Measurements from ENCODE around the gene LCE2A. TPM values are rescaled to one million over a fixed set of nuclear protein-coding genes. Genes with fewer than 3 reads are reported as not detected.

LCE2A gene
- total RNA-seq, 1 donor from 2014 or later: not detected

- no peak for DNase-seq
Measured at GRCh38 chr1:152743371-152744145, 45.4 kb downstream of the LCE2A start.

DNA sequence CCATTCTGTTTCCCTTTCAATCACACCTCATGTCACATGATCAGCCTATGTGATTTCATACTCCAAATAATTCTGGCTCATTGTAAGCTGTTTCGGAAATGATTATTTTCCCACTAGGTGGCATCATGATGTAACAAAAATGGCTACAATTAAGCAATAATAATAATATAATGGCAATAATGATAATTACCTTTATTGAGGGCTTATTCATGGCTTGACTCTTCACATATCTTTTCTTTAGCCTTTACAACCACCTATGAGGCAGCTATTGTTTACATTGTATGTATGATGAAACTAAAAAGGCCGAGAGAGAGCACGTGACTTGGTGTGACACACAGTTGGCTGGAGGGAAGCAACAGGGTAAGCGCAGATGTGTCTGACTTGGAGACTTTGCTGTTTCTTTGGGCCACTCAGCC is 47.2 kb downstream of the LCE2A start:
- DNase-seq: no peak

- no peak for DNase-seq
Measured at GRCh38 chr1:152745765-152746444, 47.8 kb downstream of the LCE2A start.

DNA sequence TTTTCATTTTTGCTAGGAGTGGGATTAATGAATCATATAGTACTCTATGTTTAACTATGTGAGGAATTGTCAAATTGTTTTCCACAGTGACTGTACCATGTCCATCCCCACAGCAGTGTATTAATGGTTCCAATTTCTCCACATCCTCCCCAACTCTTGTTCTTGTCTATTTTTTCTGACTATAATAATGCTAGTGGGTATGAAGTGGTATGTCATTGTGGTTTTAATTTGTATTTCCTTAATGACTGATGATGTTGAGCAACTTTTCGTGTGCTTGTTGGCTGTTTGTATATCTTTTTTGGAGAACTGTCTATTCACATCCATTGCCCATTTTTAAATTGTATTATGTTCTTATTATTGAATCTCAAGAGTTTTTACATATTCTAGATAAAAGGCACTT is 49.7 kb downstream of the LCE2A start:
- DNase-seq: no peak

Other genes with a start within 250 kb of the LCE2A start
- not detected for gene LCE5A, start 187.5 kb upstream of the LCE2A start, total RNA-seq
- gene CRCT1, start 183.9 kb upstream of the LCE2A start, total RNA-seq: 4.0 TPM
- gene LCE3E, start 131.6 kb upstream of the LCE2A start, total RNA-seq: not detected
- not detected for gene LCE3D, start 117.8 kb upstream of the LCE2A start, total RNA-seq
- not detected for gene LCE3C, start 98.1 kb upstream of the LCE2A start, total RNA-seq
- not detected for gene LCE3B, start 84.5 kb upstream of the LCE2A start, total RNA-seq
- not detected for gene LCE3A, start 75.2 kb upstream of the LCE2A start, total RNA-seq
- gene LCE2D, start 35.0 kb upstream of the LCE2A start, total RNA-seq: not detected
- gene LCE2C, start 23.1 kb upstream of the LCE2A start, total RNA-seq: not detected
- gene LCE2B, start 12.2 kb upstream of the LCE2A start, total RNA-seq: not detected
- not detected for gene LCE4A, start 9.8 kb downstream of the LCE2A start, total RNA-seq
- gene KPRP, start 59.7 kb downstream of the LCE2A start, total RNA-seq: 0.21 TPM
- not detected for gene LCE1F, start 76.8 kb downstream of the LCE2A start, total RNA-seq
- gene LCE1E, start 87.9 kb downstream of the LCE2A start, total RNA-seq: not detected
- gene LCE1D, start 98.4 kb downstream of the LCE2A start, total RNA-seq: not detected
- gene LCE1C, start 108.3 kb downstream of the LCE2A start, total RNA-seq: not detected
- gene LCE1B, start 113.6 kb downstream of the LCE2A start, total RNA-seq: not detected
- not detected for gene LCE1A, start 129.1 kb downstream of the LCE2A start, total RNA-seq
- gene LCE6A, start 144.5 kb downstream of the LCE2A start, total RNA-seq: not detected
- gene LCE7A, start 161.7 kb downstream of the LCE2A start, total RNA-seq: not detected
- gene SMCP, start 180.0 kb downstream of the LCE2A start, total RNA-seq: not detected
- 7.7 TPM for gene IVL, start 210.2 kb downstream of the LCE2A start, total RNA-seq
- not detected for gene SPRR5, start 248.9 kb downstream of the LCE2A start, total RNA-seq